Activated B cell treated with CpG ODN at 0.5 μM for 24 hours (primary cell): ENCODE results near the gene CARD11. TPM values are rescaled to one million over a fixed set of nuclear protein-coding genes. Genes with fewer than 3 reads are reported as not detected.
A peak's percentile ranks its signal among the peaks of the same experiment; 100 is the strongest.

ENCODE experiments used
- ATAC-seq: fragments of 200-7000 bp; cut with Tn5 transposase; one replicate; pipeline ENCODE4 v1.10.0; 2021; ENCODE audit warnings: low read depth, mild to moderate bottlenecking, moderate library complexity
- CTCF ChIA-PET: fragments of 350-600 bp; sonication (Branson Sonifier 250); formaldehyde crosslinking; loops from one replicate; lab custom pipeline; 2021; ENCODE audit warnings: antibody characterized with exemption; lab: Charles Lee
- POLR2A ChIA-PET: fragments of 350-600 bp; sonication (Branson Sonifier 250); formaldehyde crosslinking; loops from one replicate; lab custom pipeline; 2021; ENCODE audit warnings: antibody characterized with exemption; lab: Charles Lee
- DNase-seq: peaks from one replicate; pipeline ENCODE4 v3.0.0; 2022
- H3K27ac Mint-ChIP-seq: one replicate; pipeline ENCODE4 v1.8.0; 2020; ENCODE audit warnings: mixed read lengths
- H3K27me3 Mint-ChIP-seq: one replicate; pipeline ENCODE4 v1.8.0; 2021; ENCODE audit warnings: mixed read lengths
- H3K36me3 Mint-ChIP-seq: one replicate; pipeline ENCODE4 v1.8.0; 2021; ENCODE audit warnings: low read depth, mixed read lengths
- H3K4me1 Mint-ChIP-seq: one replicate; pipeline ENCODE4 v1.8.0; 2021; ENCODE audit warnings: mixed read lengths
- H3K4me3 Mint-ChIP-seq: one replicate; pipeline ENCODE4 v1.8.0; 2020; ENCODE audit warnings: mild to moderate bottlenecking, mixed read lengths
- H3K9me3 Mint-ChIP-seq: one replicate; pipeline ENCODE4 v1.8.0; 2020; ENCODE audit warnings: mixed read lengths
- intact Hi-C: fragments of 100-400 bp; cut with micrococcal nuclease; formaldehyde crosslinking; loops from one replicate; pipeline ENCODE4 v1.15.1; 2024
- total RNA-seq: library from RNA; stranded (reverse); gene quantifications from 2 replicates; pipeline ENCODE4 v1.2.3, GENCODE V29; 2022
- TF ChIP-seq, protein P1 (sequence below): fragments of 200-600 bp; IDR thresholded peaks from one replicate; pipeline ENCODE4 v1.8.0; 2022; ENCODE audit warnings: antibody characterized with exemption, mild to moderate bottlenecking

The CARD11 gene
- total RNA-seq, 1 donor from 2014 or later, result 114 TPM

DNA sequence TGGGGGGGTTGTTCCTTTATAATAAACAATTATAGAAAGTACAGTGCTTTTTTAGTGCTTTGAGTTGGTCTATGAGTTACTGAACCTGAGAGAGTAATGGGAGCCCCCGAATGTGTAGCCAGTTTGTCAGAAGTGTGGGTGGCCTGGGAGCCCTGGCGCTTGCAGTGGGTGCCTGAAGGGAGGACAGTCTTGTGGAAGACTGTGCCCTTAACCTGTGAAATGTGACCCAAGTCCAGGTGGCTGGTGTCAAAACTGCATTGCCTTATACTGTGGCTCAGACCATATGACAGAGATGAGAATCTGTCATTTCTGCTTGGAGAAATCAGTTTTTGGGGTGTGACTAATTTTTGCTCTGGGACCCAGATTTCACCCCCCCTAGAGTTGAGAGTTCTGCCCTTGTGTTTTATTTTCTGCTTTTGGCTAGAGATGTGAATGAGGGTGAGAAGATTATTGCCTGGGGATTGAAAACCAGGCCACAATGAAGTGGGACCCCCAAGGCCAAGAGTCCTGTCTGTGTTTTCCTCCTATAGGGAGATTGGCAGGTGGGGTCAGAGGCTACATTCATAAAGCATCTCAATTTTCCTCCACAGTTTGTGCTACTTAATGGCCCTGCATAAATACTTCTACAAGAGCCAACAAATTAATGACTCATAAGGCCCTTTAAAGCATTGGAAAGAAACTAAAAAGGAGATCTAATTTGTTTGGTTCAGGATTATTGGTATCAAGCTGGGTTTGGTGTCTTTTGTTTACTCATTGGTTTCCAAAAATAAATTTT, 24.1 kb upstream of the CARD11 start:
- intact Hi-C loops, result loop anchor here (1.0 to 10.0 kb wide), 4 partner anchors 11 to 313 kb away; partner anchors contain the start of gene CARD11
- ChIA-PET POLR2A (interaction anchor here (0.5 to 3.6 kb wide), 11 partner anchors 14 to 173 kb away, joined by 3 to 18 read pairs (median 4); partner anchors contain the start of gene CARD11), CTCF (interaction anchor here (1.5 to 4.3 kb wide), 8 partner anchors 15 to 203 kb away, joined by 3 to 41 read pairs (median 8); no protein-coding TSS in a partner anchor)
- peak overlapping the region; percentile 46 for H3K4me3 Mint-ChIP-seq
- ATAC-seq, result peak; percentile 11
- peaks cover 8% of the 10 kb centered on the region for H3K9me3 Mint-ChIP-seq
- H3K27ac Mint-ChIP-seq, result peak overlapping the region; percentile 70
- TF ChIP-seq, protein P1, sequence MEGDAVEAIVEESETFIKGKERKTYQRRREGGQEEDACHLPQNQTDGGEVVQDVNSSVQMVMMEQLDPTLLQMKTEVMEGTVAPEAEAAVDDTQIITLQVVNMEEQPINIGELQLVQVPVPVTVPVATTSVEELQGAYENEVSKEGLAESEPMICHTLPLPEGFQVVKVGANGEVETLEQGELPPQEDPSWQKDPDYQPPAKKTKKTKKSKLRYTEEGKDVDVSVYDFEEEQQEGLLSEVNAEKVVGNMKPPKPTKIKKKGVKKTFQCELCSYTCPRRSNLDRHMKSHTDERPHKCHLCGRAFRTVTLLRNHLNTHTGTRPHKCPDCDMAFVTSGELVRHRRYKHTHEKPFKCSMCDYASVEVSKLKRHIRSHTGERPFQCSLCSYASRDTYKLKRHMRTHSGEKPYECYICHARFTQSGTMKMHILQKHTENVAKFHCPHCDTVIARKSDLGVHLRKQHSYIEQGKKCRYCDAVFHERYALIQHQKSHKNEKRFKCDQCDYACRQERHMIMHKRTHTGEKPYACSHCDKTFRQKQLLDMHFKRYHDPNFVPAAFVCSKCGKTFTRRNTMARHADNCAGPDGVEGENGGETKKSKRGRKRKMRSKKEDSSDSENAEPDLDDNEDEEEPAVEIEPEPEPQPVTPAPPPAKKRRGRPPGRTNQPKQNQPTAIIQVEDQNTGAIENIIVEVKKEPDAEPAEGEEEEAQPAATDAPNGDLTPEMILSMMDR, result no peak
- no peaks in the 10 kb centered on the region for H3K27me3 Mint-ChIP-seq
- H3K36me3 Mint-ChIP-seq, result peaks cover 5% of the 10 kb centered on the region
- H3K4me1 Mint-ChIP-seq, result peaks cover 65% of the 10 kb centered on the region
- DNase-seq, result no peak

DNA sequence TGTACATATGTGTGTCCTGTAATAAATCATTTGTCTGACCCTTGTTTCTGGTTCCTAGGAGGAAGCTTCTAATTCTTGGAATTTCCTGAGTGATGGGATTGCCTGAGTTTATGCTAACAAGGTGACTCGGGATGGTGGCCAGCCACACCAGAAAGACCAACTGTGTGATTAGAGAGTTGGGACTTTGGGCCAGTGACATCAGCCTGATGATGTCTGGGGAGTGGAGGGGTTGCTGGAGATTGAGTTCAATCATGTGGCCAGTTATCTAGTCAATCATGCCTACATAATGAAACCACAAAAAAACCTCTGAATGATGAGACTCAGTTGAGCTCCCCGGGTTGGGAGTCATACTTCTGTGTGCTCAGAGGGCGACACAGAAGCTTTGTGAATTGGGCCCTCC, 23.5 kb upstream of the CARD11 start:
- Mint-ChIP-seq H3K27me3 (no peaks in the 10 kb centered on the region), H3K36me3 (peaks cover 5% of the 10 kb centered on the region), H3K27ac (peak overlapping the region; percentile 70), H3K4me1 (peaks cover 67% of the 10 kb centered on the region), H3K9me3 (peaks cover 8% of the 10 kb centered on the region), H3K4me3 (peak overlapping the region; percentile 46)
- intact Hi-C loops, result loop anchor here (1.0 to 10.0 kb wide), 2 partner anchors 24 to 312 kb away; partner anchors contain the start of gene CARD11
- ATAC-seq, result peak; percentile 66
- CTCF ChIA-PET, result interaction anchor here (1.5 to 4.3 kb wide), 8 partner anchors 15 to 202 kb away, joined by 3 to 41 read pairs (median 8); no protein-coding TSS in a partner anchor
- POLR2A ChIA-PET, result interaction anchor here (0.6 to 3.6 kb wide), 6 partner anchors 23 to 172 kb away, joined by 3 to 18 read pairs (median 4); partner anchors contain the start of gene CARD11
- TF ChIP-seq, protein P1, result no peak
- no peak for DNase-seq

DNA sequence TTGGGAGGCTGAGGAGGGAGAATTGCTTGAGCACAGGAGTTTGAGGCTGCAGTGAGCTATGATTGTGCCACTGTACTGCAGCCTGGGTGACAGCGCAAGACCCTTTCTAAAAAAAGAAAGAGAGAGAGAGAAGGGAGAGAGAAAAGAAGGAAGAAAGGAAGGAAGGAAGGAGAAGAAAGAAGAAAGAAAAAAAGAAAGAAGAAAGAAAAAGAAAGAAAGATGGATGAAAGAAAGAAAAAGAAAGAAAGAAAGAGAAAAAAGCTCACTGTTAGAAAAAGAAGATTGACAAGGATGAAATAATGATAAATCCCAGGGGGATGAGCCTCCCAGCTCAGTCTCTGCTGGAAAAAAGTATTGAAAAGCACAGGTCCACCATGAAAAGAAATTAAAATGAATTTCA, 22.8 kb upstream of the CARD11 start:
- H3K4me1 Mint-ChIP-seq, result peaks cover 67% of the 10 kb centered on the region
- ChIA-PET CTCF (interaction anchor here (1.2 to 4.3 kb wide), 10 partner anchors 16 to 356 kb away, joined by 3 to 41 read pairs (median 5); no protein-coding TSS in a partner anchor), POLR2A (interaction anchor here (0.6 to 3.6 kb wide), 3 partner anchors 23 to 70 kb away, joined by 8 to 18 read pairs (median 16); partner anchors contain the start of gene CARD11)
- ATAC-seq (no peak), DNase-seq (no peak)
- TF ChIP-seq, protein P1, result no peak
- peaks cover 5% of the 10 kb centered on the region for H3K36me3 Mint-ChIP-seq
- peak overlapping the region; percentile 70 for H3K27ac Mint-ChIP-seq
- intact Hi-C loops, result loop anchor here (10.0 kb wide), 1 partner anchor 312 kb away; no protein-coding TSS in a partner anchor
- no peaks in the 10 kb centered on the region for H3K27me3 Mint-ChIP-seq
- no peak overlapping the region for H3K4me3 Mint-ChIP-seq
- peaks cover 7% of the 10 kb centered on the region for H3K9me3 Mint-ChIP-seq

DNA sequence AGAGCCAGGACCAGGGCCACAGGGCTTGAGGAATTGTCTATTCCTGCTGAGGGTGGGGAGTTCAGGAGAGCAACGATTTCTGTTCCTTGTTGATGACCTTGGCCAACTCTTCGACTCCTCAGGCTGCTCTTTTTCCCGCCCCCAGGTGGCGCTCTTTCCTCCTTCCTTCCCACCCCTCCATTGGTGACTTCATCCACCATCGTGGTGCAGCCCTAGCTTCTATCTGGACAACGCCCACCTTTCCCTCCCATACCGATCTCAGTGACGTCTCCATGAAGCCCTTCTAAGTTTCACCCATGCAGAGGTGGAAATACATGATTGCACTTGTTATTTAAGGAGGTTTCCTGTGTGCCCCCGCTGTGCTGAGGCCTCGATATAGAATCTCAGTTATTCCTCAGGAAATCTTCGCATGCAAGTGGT, 22.1 kb upstream of the CARD11 start:
- peak; percentile 58 for DNase-seq
- H3K27ac Mint-ChIP-seq, result peak overlapping the region; percentile 61
- peak overlapping the region; percentile 68 for H3K4me3 Mint-ChIP-seq
- peaks cover under 1% of the 10 kb centered on the region for H3K9me3 Mint-ChIP-seq
- H3K4me1 Mint-ChIP-seq, result peaks cover 67% of the 10 kb centered on the region
- TF ChIP-seq, protein P1, result no peak
- ChIA-PET POLR2A (interaction anchor here (0.5 to 3.6 kb wide), 6 partner anchors 16 to 150 kb away, joined by 3 to 27 read pairs (median 5); partner anchors contain the start of gene CARD11), CTCF (interaction anchor here (0.8 to 4.3 kb wide), 13 partner anchors 11 to 356 kb away, joined by 3 to 41 read pairs (median 4); no protein-coding TSS in a partner anchor)
- peak; percentile 40 for ATAC-seq
- H3K36me3 Mint-ChIP-seq, result no peaks in the 10 kb centered on the region
- H3K27me3 Mint-ChIP-seq, result no peaks in the 10 kb centered on the region
- intact Hi-C loops, result loop anchor here (1.0 to 10.0 kb wide), 3 partner anchors 90 to 311 kb away; no protein-coding TSS in a partner anchor
